ENCODE results near the gene POLR2J3.
"Not testable (repeated sequence)": the region's sequence is repeated elsewhere in the genome, so short reads cannot be mapped to it uniquely, and the experiment has no call there.

GRCh38 chr7:102574607-102575006 is 2.2 kb upstream of the POLR2J3 start:
- TF ChIP-seq CTCF, POLR2A (IDR thresholded peaks at IDR 0.05): not testable (repeated sequence)
